OCI-LY7 (cell line): Measurements from ENCODE around the gene TMEM154. TPM values are rescaled to one million over a fixed set of nuclear protein-coding genes. Genes with fewer than 3 reads are reported as not detected.

Source experiments
- BruUV-seq: library from RNA; stranded (reverse); fragments of 400-500 nt; replicated peaks from 2 replicates; lab custom pipeline; 2021; lab: Mats Ljungman, UMichigan
- CTCF ChIA-PET: fragments of 300-600 bp; sonication (Branson Sonifier 250); formaldehyde crosslinking; loops from one replicate; lab custom pipeline; 2022; ENCODE audit warnings: antibody characterized with exemption; ENCODE audit not compliant: unreplicated experiment; lab: Charles Lee
- POLR2A ChIA-PET: fragments of 300-600 bp; sonication (Branson Sonifier 250); formaldehyde crosslinking; loops from one replicate; lab custom pipeline; 2022; ENCODE audit warnings: antibody characterized with exemption; lab: Charles Lee
- DNase-seq: peaks from one replicate; pipeline ENCODE4 v3.0.0-alpha.2; 2015; ENCODE audit warnings: low spot score
- H2AFZ ChIP-seq: fragments of 200-600 bp; sonication (generic), shearing (Covaris generic); 2 replicates; pipeline ENCODE4 v1.6.1; 2014; ENCODE audit warnings: mild to moderate bottlenecking, antibody characterized with exemption, low read length, moderate library complexity
- H3K27ac ChIP-seq: fragments of 200-600 bp; sonication (generic); 2 replicates; pipeline ENCODE4 v1.5.1; 2014; ENCODE audit warnings: mixed run types, low read depth, mild to moderate bottlenecking, moderate library complexity, low read length, inconsistent platforms; ENCODE audit not compliant: poor library complexity, severe bottlenecking
- H3K36me3 ChIP-seq: fragments of 200-600 bp; sonication (generic); 2 replicates; pipeline ENCODE4 v1.6.1; 2014; ENCODE audit warnings: mild to moderate bottlenecking, antibody characterized with exemption, low read length, moderate library complexity, mixed read lengths; ENCODE audit not compliant: insufficient read depth
- H3K4me1 ChIP-seq: fragments of 200-600 bp; sonication (generic); 2 replicates; pipeline ENCODE4 v1.5.1; 2014; ENCODE audit warnings: mild to moderate bottlenecking, low read length; ENCODE audit not compliant: insufficient read depth, poor library complexity, severe bottlenecking
- H3K4me2 ChIP-seq: fragments of 200-600 bp; sonication (generic); 2 replicates; pipeline ENCODE4 v1.6.1; 2014; ENCODE audit warnings: mild to moderate bottlenecking, low read length
- H3K4me3 ChIP-seq: fragments of 200-600 bp; sonication (generic); 2 replicates; pipeline ENCODE4 v1.5.1; 2014; ENCODE audit warnings: mild to moderate bottlenecking, low read depth, low read length; ENCODE audit not compliant: poor library complexity, severe bottlenecking
- H3K79me2 ChIP-seq: fragments of 200-600 bp; sonication (generic); 2 replicates; pipeline ENCODE4 v1.6.1; 2016; ENCODE audit warnings: low read depth, mild to moderate bottlenecking, low read length, moderate library complexity, mixed read lengths; ENCODE audit not compliant: insufficient read depth
- H3K9me2 ChIP-seq: fragments of 200-600 bp; sonication (generic); 2 replicates; pipeline ENCODE4 v1.6.1; 2016; ENCODE audit warnings: mild to moderate bottlenecking, low read length, mixed read lengths; ENCODE audit not compliant: insufficient read depth
- H3K9me3 ChIP-seq: fragments of 200-600 bp; sonication (generic); 2 replicates; pipeline ENCODE4 v1.6.1; 2014; ENCODE audit warnings: mild to moderate bottlenecking, mixed run types, low read length, mixed read lengths
- H4K20me1 ChIP-seq: fragments of 200-600 bp; sonication (generic); 2 replicates; pipeline ENCODE4 v1.6.1; 2014; ENCODE audit warnings: mild to moderate bottlenecking, antibody characterized with exemption, low read length, moderate library complexity, mixed read lengths; ENCODE audit not compliant: insufficient read depth
- CTCF ChIP-seq: fragments of 200-600 bp; sonication (generic); conservative IDR thresholded peaks from 2 replicates; pipeline ENCODE4 v1.5.1; 2014; ENCODE audit warnings: mild to moderate bottlenecking, antibody characterized with exemption, low read length, moderate library complexity, mixed read lengths
- EZH2phosphoT487 ChIP-seq: fragments of 200-600 bp; sonication (generic); IDR thresholded peaks from 2 replicates; pipeline ENCODE4 v1.6.1; 2018; ENCODE audit warnings: low read depth, borderline replicate concordance, mild to moderate bottlenecking, mixed run types, antibody characterized with exemption, low read length, moderate library complexity, mixed read lengths
- intact Hi-C: fragments of 100-400 bp; cut with micrococcal nuclease; formaldehyde crosslinking; loops from one replicate; pipeline ENCODE4 v1.10.0; 2022; ENCODE audit not compliant: unreplicated experiment
- total RNA-seq, 2 experiments: library from RNA; depleted of rRNA in 1 of 2; stranded (reverse); fragments of >200 nt in 1 of 2; shearing (Covaris generic) in 1 of 2; gene quantifications; 2 replicates each; pipeline ENCODE4 v1.2.3, GENCODE V29; 2014 to 2022

TMEM154 gene
- total RNA-seq, 2 experiments from 2014 or later: 17.6 to 59.6 TPM

GRCh38 chr4:152657657-152658056, 22.1 kb downstream of the TMEM154 start:
- intact Hi-C loops: no loop called here
- H3K4me2 ChIP-seq: no peak overlapping the region
- ChIA-PET POLR2A (interaction anchor here (1.0 to 7.4 kb wide), 4 partner anchors 9 to 21 kb away, joined by 5 to 84 read pairs (median 8); no protein-coding TSS in a partner anchor), CTCF (no interaction called here)
- no peaks in the 10 kb centered on the region for H4K20me1 ChIP-seq
- H2AFZ ChIP-seq: no peak overlapping the region
- TF ChIP-seq EZH2phosphoT487 (no peak), CTCF (no peak)
- H3K9me2 ChIP-seq: no peaks in the 10 kb centered on the region
- H3K36me3 ChIP-seq: peaks cover 56% of the 10 kb centered on the region
- no TSS peak for BruUV-seq
- H3K9me3 ChIP-seq: peaks cover 42% of the 10 kb centered on the region
- peaks cover 37% of the 10 kb centered on the region for H3K4me1 ChIP-seq
- peaks cover 49% of the 10 kb centered on the region; the same call in 1 of the 2 replicates for H3K79me2 ChIP-seq
- no peak overlapping the region for H3K27ac ChIP-seq
- DNase-seq: no peak
- H3K4me3 ChIP-seq: no peak overlapping the region

- POLR2A ChIA-PET: interaction anchor here (0.6 to 7.4 kb wide), 7 partner anchors 8 to 183 kb away, joined by 3 to 84 read pairs (median 4); no protein-coding TSS in a partner anchor
- TF ChIP-seq EZH2phosphoT487 (no peak), CTCF (no peak)
- no peak overlapping the region for H3K4me2 ChIP-seq
- intact Hi-C loops: no loop called here
- H3K4me3 ChIP-seq: no peak overlapping the region
- H4K20me1 ChIP-seq: no peaks in the 10 kb centered on the region
- H3K79me2 ChIP-seq: peaks cover 31% of the 10 kb centered on the region; the same call in 1 of the 2 replicates
- DNase-seq: no peak
- no TSS peak for BruUV-seq
- H3K4me1 ChIP-seq: peaks cover 32% of the 10 kb centered on the region
- no peak overlapping the region for H2AFZ ChIP-seq
- H3K27ac ChIP-seq: no peak overlapping the region
- peaks cover 42% of the 10 kb centered on the region for H3K9me3 ChIP-seq
- H3K36me3 ChIP-seq: peaks cover 78% of the 10 kb centered on the region
- no peaks in the 10 kb centered on the region for H3K9me2 ChIP-seq
- CTCF ChIA-PET: no interaction called here
Observed at GRCh38 chr4:152655272-152656129, 24.3 kb downstream of the TMEM154 start.

- no TSS peak for BruUV-seq
- POLR2A ChIA-PET: interaction anchor here (1.5 kb wide), 1 partner anchor 16 kb away, joined by 3 read pairs; no protein-coding TSS in a partner anchor
- no peak for DNase-seq
- no peaks in the 10 kb centered on the region for H3K9me2 ChIP-seq
- TF ChIP-seq CTCF: no peak
- TF ChIP-seq EZH2phosphoT487: no peak
- no peak overlapping the region for H3K4me2 ChIP-seq
- intact Hi-C loops: no loop called here
- H3K36me3 ChIP-seq: peaks cover 89% of the 10 kb centered on the region
- H3K4me1 ChIP-seq: peaks cover 31% of the 10 kb centered on the region
- H3K4me3 ChIP-seq: no peak overlapping the region
- no peak overlapping the region for H2AFZ ChIP-seq
- peaks cover 21% of the 10 kb centered on the region for H3K9me3 ChIP-seq
- CTCF ChIA-PET: no interaction called here
- H3K27ac ChIP-seq: no peak overlapping the region
- H4K20me1 ChIP-seq: no peaks in the 10 kb centered on the region
- H3K79me2 ChIP-seq: no peaks in the 10 kb centered on the region; the same call in 1 of the 2 replicates
Observed at GRCh38 chr4:152652102-152652501, 27.7 kb downstream of the TMEM154 start.
